OCI-LY1 (cell line): ENCODE data around the gene STMN1.

ENCODE experiments used
- CTCF ChIP-seq: fragments of 200-600 bp; sonication (generic), shearing (Covaris generic); IDR thresholded peaks from 2 replicates; pipeline ENCODE4 v1.5.1; 2017; ENCODE audit warnings: mild to moderate bottlenecking, antibody characterized with exemption, low read length, moderate library complexity, mixed read lengths
- EZH2 ChIP-seq: fragments of 200-600 bp; sonication (generic), shearing (Covaris generic); IDR thresholded peaks from 2 replicates; pipeline ENCODE4 v1.8.0; 2017; ENCODE audit warnings: borderline replicate concordance, mixed run types, mild to moderate bottlenecking, antibody characterized with exemption, low read length, moderate library complexity, mixed read lengths

- TF ChIP-seq CTCF (no peak), EZH2 (no peak)
Measured at GRCh38 chr1:25929016-25929415, 22.8 kb upstream of the STMN1 start.
